ENCODE measurements around the gene ZNF611. TPM values are rescaled to one million over a fixed set of nuclear protein-coding genes. Genes with fewer than 3 reads are reported as not detected.
"Not testable (repeated sequence)": the region's sequence is repeated elsewhere in the genome, so short reads cannot be mapped to it uniquely, and the experiment has no call there.

Gene ZNF611
- total RNA-seq, 1 donor from 2014 or later: 13.1 TPM

GRCh38 chr19:52734331-52734892, 432 bp downstream of the ZNF611 start:
- Histone ChIP-seq H3K9me3 (no peaks in the 10 kb centered on the region), H3K27ac (peak overlapping the region; percentile 78 to 88), H3K4me3 (peak overlapping the region; percentile 81 to 82), H3K27me3 (no peaks in the 10 kb centered on the region), H3K36me3 (peaks cover 0 to 4% of the 10 kb centered on the region in 2 donors), H3K4me1 (peaks cover 0 to 5% of the 10 kb centered on the region in 2 donors)
- no peak for DNase-seq (ENCODE audit: low spot score in 2 of 2)
- TF ChIP-seq CTCF (IDR thresholded peaks at IDR 0.05): no peak
- intact Hi-C loops (cut with DNase I): loop anchor here (2.0 to 10.0 kb wide), 5 partner anchors 52 to 368 kb away; partner anchors contain the start of genes ZNF160, ZNF528, ZNF600 and ZNF701

DNA sequence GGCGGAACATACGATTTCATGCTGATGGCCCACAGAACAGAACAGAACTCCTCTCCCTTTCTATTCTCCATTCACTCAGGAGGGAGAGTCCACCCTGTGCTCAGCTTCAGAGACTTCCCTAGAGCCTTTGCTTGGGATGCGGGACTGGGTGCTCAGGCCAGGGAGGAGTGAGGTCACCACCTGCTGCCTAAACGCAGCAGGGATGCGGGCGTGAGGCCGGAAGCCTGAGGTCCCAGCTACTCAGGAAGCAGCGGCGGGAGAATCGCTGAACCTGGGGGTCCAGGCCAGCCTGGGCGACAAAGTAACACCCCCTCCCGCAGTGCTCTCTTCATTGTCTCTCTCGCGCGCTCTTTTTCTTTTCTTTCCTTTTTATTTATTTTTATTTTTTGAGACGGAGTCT, 8.8 kb downstream of the ZNF611 start:
- intact Hi-C loops (cut with DNase I); H3K4me1 ChIP-seq; DNase-seq (ENCODE audit: low spot score in 2 of 2); H3K4me3 ChIP-seq; H3K27ac ChIP-seq; H3K9me3 ChIP-seq; H3K27me3 ChIP-seq: not testable (repeated sequence)
- H3K36me3 ChIP-seq: peaks cover 23 to 52% of the 10 kb centered on the region in 2 donors

DNA sequence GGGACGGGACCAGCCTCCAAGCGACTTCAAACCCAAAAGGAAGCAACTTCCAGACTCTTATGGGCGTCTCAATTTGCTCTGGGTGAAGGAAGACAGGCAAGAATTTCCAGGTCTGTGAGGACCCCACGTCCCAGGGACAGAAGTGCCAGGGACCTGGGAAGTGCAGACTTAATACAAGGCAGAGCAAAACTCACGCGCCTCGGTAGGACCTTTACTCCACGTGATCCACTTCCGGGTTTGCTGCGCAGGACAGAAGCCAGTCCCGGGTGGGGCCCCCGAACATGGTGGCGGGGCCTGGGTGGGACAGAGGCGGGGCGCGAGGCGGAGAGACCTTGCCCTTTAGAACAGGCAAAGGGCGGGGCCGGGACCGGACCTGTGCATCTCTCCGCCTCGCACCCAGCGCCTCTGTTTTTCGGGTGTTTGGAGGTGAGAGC, 9.3 kb downstream of the ZNF611 start:
- Histone ChIP-seq H3K36me3 (peaks cover 27 to 56% of the 10 kb centered on the region in 2 donors), H3K4me3 (no peak overlapping the region), H3K27me3 (no peaks in the 10 kb centered on the region), H3K9me3 (no peaks in the 10 kb centered on the region), H3K4me1 (no peaks in the 10 kb centered on the region), H3K27ac (no peak overlapping the region)
- intact Hi-C loops (cut with DNase I): no loop called here
- TF ChIP-seq CTCF (IDR thresholded peaks at IDR 0.05): no peak
- DNase-seq (ENCODE audit: low spot score in 2 of 2): no peak

DNA sequence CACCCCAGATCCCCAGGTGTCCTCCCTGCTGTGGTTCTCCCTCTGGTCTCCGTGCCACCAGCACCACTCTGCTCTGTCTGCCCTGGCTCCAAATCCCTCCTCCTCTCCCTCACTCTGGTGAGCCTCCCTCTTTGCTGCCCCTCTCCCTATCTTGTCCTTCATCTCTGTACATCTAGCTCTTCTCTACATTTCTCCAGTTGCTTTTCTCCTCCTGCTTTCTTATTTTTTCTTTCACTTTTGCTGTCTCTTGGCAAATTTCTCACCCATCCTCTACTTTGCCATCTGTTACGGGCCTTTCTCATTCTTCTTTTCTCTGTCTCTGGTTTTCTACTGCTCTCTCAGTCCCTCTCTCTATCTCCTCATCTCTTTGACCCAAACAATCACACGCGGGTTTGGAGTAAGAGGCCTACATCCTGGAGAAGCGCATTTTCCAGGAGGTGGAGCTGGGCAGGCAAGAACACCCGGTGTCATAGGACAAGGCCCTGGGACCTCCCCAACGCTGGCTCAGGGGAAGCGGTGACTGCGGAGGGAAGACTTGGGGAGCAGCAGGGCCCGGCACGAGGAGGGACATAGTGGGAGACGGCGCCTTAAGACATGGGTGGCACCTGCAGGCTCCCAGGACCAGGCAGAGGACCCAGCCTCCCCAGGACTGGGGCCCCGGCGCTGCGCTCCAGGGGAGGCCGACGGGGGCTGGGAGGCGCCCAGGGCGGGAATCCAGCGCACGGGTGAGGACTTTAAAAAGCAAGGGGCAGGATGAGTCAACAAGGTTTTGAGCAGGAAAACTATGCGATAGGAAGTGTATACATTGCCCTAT, 9.9 kb downstream of the ZNF611 start:
- H3K36me3 ChIP-seq: peaks cover 32 to 58% of the 10 kb centered on the region in 2 donors
- TF ChIP-seq CTCF (IDR thresholded peaks at IDR 0.05): no peak
- H3K4me3 ChIP-seq: no peak overlapping the region

DNA sequence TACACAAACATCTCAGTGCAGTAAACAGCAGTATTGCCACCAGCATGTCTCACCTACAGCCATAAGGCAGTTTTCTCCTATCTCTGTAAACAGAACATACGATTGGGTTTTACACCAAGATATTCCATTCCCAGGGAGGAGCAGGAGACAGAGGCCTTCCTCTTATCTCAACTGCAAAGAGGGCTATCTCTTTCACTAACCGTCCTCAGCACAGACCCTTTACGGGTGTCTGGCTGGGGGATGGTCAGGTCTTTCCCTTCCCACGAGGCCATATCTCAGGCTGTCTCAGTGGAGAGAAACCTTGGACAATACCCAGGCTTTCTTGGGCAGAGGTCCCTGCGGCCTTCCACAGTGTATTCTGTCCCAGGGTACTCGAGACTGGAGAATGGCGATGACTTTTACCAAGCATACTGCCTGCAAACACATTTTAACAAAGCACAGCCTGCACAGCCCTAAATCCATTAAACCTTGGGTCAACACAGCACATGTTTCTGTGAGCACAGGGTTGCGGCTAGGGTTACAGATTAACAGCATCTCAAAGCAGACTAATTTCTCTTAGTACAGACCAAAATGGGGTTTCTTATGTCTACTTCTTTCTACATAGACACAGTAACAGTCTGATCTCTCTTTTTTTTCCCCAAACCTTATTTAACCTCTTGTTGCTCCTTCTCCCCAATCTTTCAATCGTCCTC, 10.8 kb downstream of the ZNF611 start:
- H3K9me3 ChIP-seq; H3K4me3 ChIP-seq; H3K4me1 ChIP-seq; H3K27ac ChIP-seq; H3K27me3 ChIP-seq; DNase-seq (ENCODE audit: low spot score in 2 of 2); intact Hi-C loops (cut with DNase I): not testable (repeated sequence)
- H3K36me3 ChIP-seq: peaks cover 32 to 58% of the 10 kb centered on the region in 2 donors

More for the DNA sequence above, 9.9 kb downstream of the ZNF611 start:
- H3K27ac ChIP-seq: no peak overlapping the region
- intact Hi-C loops (cut with DNase I): no loop called here
- no peaks in the 10 kb centered on the region for H3K9me3 ChIP-seq
- no peaks in the 10 kb centered on the region for H3K27me3 ChIP-seq
- no peak for DNase-seq (ENCODE audit: low spot score in 2 of 2)
- H3K4me1 ChIP-seq: no peaks in the 10 kb centered on the region

DNA sequence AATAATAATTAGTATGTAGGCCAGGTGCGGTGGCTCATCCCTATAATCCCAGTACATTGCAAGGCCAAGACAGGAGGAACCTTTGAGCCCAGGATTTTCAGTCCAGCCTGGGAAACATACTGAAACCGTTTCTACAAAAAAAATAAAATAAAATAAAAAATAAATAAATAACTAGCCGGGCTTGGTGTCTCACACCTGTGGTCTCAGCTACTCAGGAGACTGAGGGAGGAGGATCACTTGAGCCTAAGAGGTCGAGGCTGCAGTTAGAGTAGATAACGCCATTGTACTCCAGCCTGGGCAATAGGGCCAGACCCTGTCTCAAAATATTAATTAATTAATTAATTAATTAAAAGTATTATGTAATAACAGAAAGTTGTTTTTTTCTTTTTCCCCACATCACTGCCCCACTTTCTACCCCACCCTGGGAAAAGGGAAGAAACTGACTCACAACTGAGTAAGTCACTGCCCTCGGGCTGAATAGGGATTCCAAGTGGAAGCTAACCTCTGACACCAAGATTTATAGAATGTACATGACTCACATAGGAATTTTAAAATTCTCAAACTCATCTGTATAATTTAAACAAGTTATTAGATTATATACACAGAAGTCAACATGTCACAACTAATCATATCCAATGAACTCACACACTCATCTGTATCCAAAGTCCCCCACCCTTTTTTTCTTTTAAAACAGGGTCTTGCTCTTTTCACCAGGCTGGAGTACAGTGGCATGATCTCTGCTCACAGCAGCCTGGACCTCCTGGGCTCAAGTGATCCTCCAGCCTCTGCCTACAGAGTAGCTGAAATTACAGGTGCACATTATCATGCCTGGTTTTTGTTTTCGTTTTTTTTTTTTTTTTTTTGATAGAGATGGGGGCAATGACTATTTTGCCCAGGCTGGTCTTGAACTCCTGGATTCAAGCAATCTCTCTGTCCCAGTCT, 12.5 kb downstream of the ZNF611 start:
- DNase-seq (ENCODE audit: low spot score in 2 of 2): no peak
- Histone ChIP-seq H3K4me3 (no peak overlapping the region), H3K36me3 (peaks cover 21 to 47% of the 10 kb centered on the region in 2 donors), H3K27me3 (no peaks in the 10 kb centered on the region), H3K4me1 (no peaks in the 10 kb centered on the region), H3K9me3 (no peaks in the 10 kb centered on the region), H3K27ac (no peak overlapping the region)
- TF ChIP-seq CTCF (IDR thresholded peaks at IDR 0.05): no peak
- intact Hi-C loops (cut with DNase I): no loop called here

GRCh38 chr19:52720541-52720940, 14.3 kb downstream of the ZNF611 start:
- H3K36me3 ChIP-seq: peaks cover 17 to 31% of the 10 kb centered on the region in 2 donors
- H3K4me3 ChIP-seq; DNase-seq (ENCODE audit: low spot score in 2 of 2); H3K9me3 ChIP-seq; H3K4me1 ChIP-seq; H3K27me3 ChIP-seq; intact Hi-C loops (cut with DNase I); H3K27ac ChIP-seq: not testable (repeated sequence)

Measured in ascending aorta (tissue), 2 donors.